GM12878 (cell line): ENCODE measurements around the gene TEX10. TPM values are rescaled to one million over a fixed set of nuclear protein-coding genes. Genes with fewer than 3 reads are reported as not detected.

ENCODE experiments used
- ATAC-seq: fragments of 200-7000 bp; cut with Tn5 transposase; 3 replicates; pipeline ENCODE4 v1.9.1; 2020; ENCODE audit warnings: mild to moderate bottlenecking, moderate library complexity
- BruUV-seq: library from RNA; stranded (reverse); fragments of 400-500 nt; replicated peaks from 2 replicates; lab custom pipeline; 2021; lab: Mats Ljungman, UMichigan
- CTCF ChIA-PET: fragments of 300-600 bp; sonication (Branson Sonifier 250); formaldehyde crosslinking; extraction: SDS; loops from one replicate; lab custom pipeline; 2021; ENCODE audit warnings: inconsistent platforms; lab: Yijun Ruan, JAX
- POLR2A ChIA-PET: fragments of 350-600 bp; formaldehyde crosslinking; extraction: SDS; loops from one replicate; lab custom pipeline; 2021; ENCODE audit warnings: inconsistent platforms; lab: Charles Lee
- RAD21 ChIA-PET: fragments of 300-600 bp; sonication (Branson Sonifier 250); formaldehyde crosslinking; loops from one replicate; lab custom pipeline; 2023; ENCODE audit warnings: antibody characterized with exemption; ENCODE audit not compliant: unreplicated experiment; lab: Charles Lee
- SMC1A ChIA-PET: fragments of 300-600 bp; sonication (Branson Sonifier 250); formaldehyde crosslinking; loops from one replicate; lab custom pipeline; 2023; ENCODE audit not compliant: unreplicated experiment, uncharacterized antibody; lab: Charles Lee
- DNase-seq: peaks from one replicate; pipeline ENCODE4 v3.0.0-alpha.2; 2011; ENCODE audit warnings: low read depth, low spot score
- FAIRE-seq: peaks from 3 replicates; lab custom pipeline; 2011; peaks lifted over from hg19 to GRCh38; lab: Jason Lieb, UNC
- H2AFZ ChIP-seq: 2 replicates; pipeline ENCODE4 v1.6.0; 2011; ENCODE audit warnings: low read depth, low read length, control low read depth; ENCODE audit not compliant: control insufficient read depth
- H3K27ac ChIP-seq: 2 replicates; pipeline ENCODE4 v1.5.1; 2011; ENCODE audit warnings: control low read depth; ENCODE audit not compliant: control insufficient read depth, insufficient read depth
- H3K27me3 ChIP-seq, 2 experiments: replicated peaks in 1 of 2; 2 replicates each; pipeline versions ENCODE4 v1.6.0 to v1.6.1; 2011; ENCODE audit warnings: low read length in 1 of 2; ENCODE audit not compliant: control insufficient read depth in 2 of 2, insufficient read depth in 2 of 2
- H3K36me3 ChIP-seq, 2 experiments: 2 replicates each; pipeline ENCODE4 v1.5.1; 2011; ENCODE audit warnings: low read length in 1 of 2; ENCODE audit not compliant: control insufficient read depth in 2 of 2, insufficient read depth in 2 of 2
- H3K4me1 ChIP-seq: 2 replicates; pipeline ENCODE4 v1.6.1; 2011; ENCODE audit warnings: mild to moderate bottlenecking, low read length, moderate library complexity, mixed read lengths; ENCODE audit not compliant: control insufficient read depth, insufficient read depth
- H3K4me2 ChIP-seq: 2 replicates; pipeline ENCODE4 v1.6.0; 2011; ENCODE audit warnings: control low read depth; ENCODE audit not compliant: control insufficient read depth, insufficient read depth
- H3K4me3 ChIP-seq: fragments of 200-600 bp; sonication (generic); 2 replicates; pipeline ENCODE4 v1.5.1; 2016
- H3K79me2 ChIP-seq: 2 replicates; pipeline ENCODE4 v1.6.0; 2011; ENCODE audit warnings: low read length; ENCODE audit not compliant: control insufficient read depth, insufficient read depth
- H3K9ac ChIP-seq: 2 replicates; pipeline ENCODE4 v1.8.0; 2011; ENCODE audit warnings: low read length, control low read depth, mixed read lengths; ENCODE audit not compliant: control insufficient read depth, insufficient read depth
- H3K9me3 ChIP-seq: replicated peaks from 3 replicates; pipeline ENCODE4 v1.5.1; 2011; ENCODE audit warnings: mild to moderate bottlenecking, low read length; ENCODE audit not compliant: control insufficient read depth, insufficient read depth
- H4K20me1 ChIP-seq: 2 replicates; pipeline ENCODE4 v1.6.0; 2011; ENCODE audit not compliant: control insufficient read depth, insufficient read depth
- DPF2 ChIP-seq: fragments of 450-650 bp; IDR thresholded peaks from 2 replicates; pipeline ENCODE4 v1.6.1; 2017; ENCODE audit warnings: mild to moderate bottlenecking
- EGR1 ChIP-seq, 2 experiments: IDR thresholded peaks; 1 replicate in 1 of 2; 2 replicates in 1 of 2; pipeline ENCODE4 v1.6.1; 2011 to 2012; ENCODE audit warnings: low read depth in 2 of 2, low read length in 2 of 2, borderline replicate concordance in 1 of 2, mild to moderate bottlenecking in 1 of 2, moderate library complexity in 1 of 2
- GATAD2B ChIP-seq: fragments of 450-650 bp; conservative IDR thresholded peaks from 2 replicates; pipeline ENCODE4 v1.6.1; 2017; ENCODE audit warnings: low read depth, mild to moderate bottlenecking, moderate library complexity
- LARP7 ChIP-seq: fragments of 450-650 bp; IDR thresholded peaks from 2 replicates; pipeline ENCODE4 v1.6.1; 2017; ENCODE audit warnings: mild to moderate bottlenecking
- NFXL1 ChIP-seq: fragments of 450-650 bp; IDR thresholded peaks from 2 replicates; pipeline ENCODE4 v1.6.1; 2017; ENCODE audit warnings: antibody characterized with exemption, mild to moderate bottlenecking, borderline replicate concordance
- RUNX3 ChIP-seq: IDR thresholded peaks from 2 replicates; pipeline ENCODE4 v1.6.1; 2012; ENCODE audit warnings: low read length, inconsistent platforms
- WGBS: methylation state at CpG from one replicate; pipeline ENCODE4 v1.1.6; 2016; ENCODE audit warnings: low lambda C conversion rate; ENCODE audit not compliant: insufficient replicate concordance, insufficient coverage; ENCODE audit errors: missing lambda C conversion rate; 5-methylcytosine and 5-hydroxymethylcytosine counted together
- in situ Hi-C: fragments of 300-500 bp; cut with MboI; formaldehyde crosslinking; loops from 9 replicates; pipeline ENCODE4 v1.14.3; 2018; ENCODE audit warnings: mixed read lengths
- intact Hi-C: fragments of 100-400 bp; cut with micrococcal nuclease; formaldehyde crosslinking; loops from one replicate; pipeline ENCODE4 v1.14.2; 2022; ENCODE audit not compliant: unreplicated experiment
- polyA plus RNA-seq, 11 experiments: library from polyadenylated mRNA; depleted of rRNA in 4 of 11; unstranded in 6 of 11; stranded (reverse) in 5 of 11; fragments of >200 nt; fragmentation: Nextera tagmentation in 4 of 11; fragmentation: Illumina TruSeq in 1 of 11; extraction: Ambion mirVana in 4 of 11; extraction: Trizol in 1 of 11; gene quantifications; 1 replicate in 1 of 11; 2 replicates in 10 of 11; pipeline versions ENCODE4 v1.2.1 to v1.2.3, GENCODE V29; 2011 to 2016; ENCODE audit warnings: inconsistent platforms in 2 of 11, missing spikeins in 2 of 11, low read depth in 1 of 11
- total RNA-seq, 4 experiments: library from RNA; depleted of rRNA in 3 of 4; stranded (reverse); fragments of >200 nt in 3 of 4; fragmentation: Illumina TruSeq in 1 of 4; extraction: Trizol in 1 of 4; gene quantifications; 2 replicates each; pipeline versions ENCODE4 v1.2.1 to v1.2.3, GENCODE V29; 2013 to 2021
- TF ChIP-seq, protein P1 (sequence below): fragments of 450-650 bp; IDR thresholded peaks from 2 replicates; pipeline ENCODE4 v1.6.1; 2018; ENCODE audit warnings: borderline replicate concordance, mild to moderate bottlenecking; ENCODE audit not compliant: partially characterized antibody
- TF ChIP-seq, protein P2 (sequence below): IDR thresholded peaks from 2 replicates; pipeline ENCODE4 v1.6.1; 2012; ENCODE audit warnings: improper control_type of control experiment, low read depth, low read length; ENCODE audit not compliant: insufficient replicate concordance
- TF ChIP-seq, protein P3 (sequence below): fragments of 450-650 bp; IDR thresholded peaks from 2 replicates; pipeline ENCODE4 v1.6.1; 2017; ENCODE audit warnings: low read depth, mild to moderate bottlenecking, moderate library complexity

TEX10 gene
- total and polyA plus RNA-seq, 10 of the 15 experiments (the other 5 are each of a cell fraction or from before 2014, with no cell fraction given), result 17.4 to 46.6 (median 36.2) TPM

DNA sequence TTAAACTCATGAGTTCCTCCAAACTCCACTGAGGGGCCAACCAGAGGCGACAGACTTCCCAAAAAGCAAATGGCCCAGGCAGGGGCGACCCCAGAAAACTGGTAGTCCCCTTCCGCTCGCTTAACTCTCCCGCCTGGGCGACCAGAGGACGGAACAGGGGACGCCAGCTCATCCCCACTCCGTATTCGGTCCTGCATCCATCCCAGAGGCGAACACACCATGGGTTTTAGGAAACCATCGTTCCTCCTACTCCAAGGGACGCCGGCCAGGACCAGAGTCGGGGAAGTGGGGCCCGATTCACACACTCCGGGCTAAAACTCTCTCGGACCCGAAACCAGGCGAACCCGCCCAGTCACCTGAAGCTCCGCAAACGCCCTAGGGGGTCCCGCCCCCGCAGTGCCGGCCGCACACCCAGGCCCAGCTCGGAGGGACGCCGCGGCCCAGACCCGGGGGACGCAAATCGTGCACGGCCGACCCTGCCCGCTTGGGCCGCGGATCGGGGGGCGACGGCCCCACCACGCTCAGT, 478 bp downstream of the TEX10 start:
- H3K36me3 ChIP-seq, result no peaks in the 10 kb centered on the region
- FAIRE-seq (no peak), DNase-seq (no peak), ATAC-seq (peak; percentile 56)
- ChIA-PET SMC1A (interaction anchor here (1.0 to 4.5 kb wide), 3 partner anchors 27 to 86 kb away, joined by 3 to 17 read pairs (median 10); no protein-coding TSS in a partner anchor), RAD21 (interaction anchor here (0.9 to 1.5 kb wide), 3 partner anchors 8 to 27 kb away, joined by 3 to 5 read pairs (median 3); no protein-coding TSS in a partner anchor), POLR2A (interaction anchor here (0.8 to 1.1 kb wide), 4 partner anchors 9 to 287 kb away, joined by 4 to 7 read pairs (median 6); no protein-coding TSS in a partner anchor)
- no TSS peak for BruUV-seq
- in situ Hi-C loops, result no loop called here
- H3K4me1 ChIP-seq, result peaks cover 8% of the 10 kb centered on the region
- no peaks in the 10 kb centered on the region for H4K20me1 ChIP-seq
- H2AFZ ChIP-seq, result peak overlapping the region; percentile 66
- no peaks in the 10 kb centered on the region for H3K27me3 ChIP-seq
- H3K27ac ChIP-seq, result peak overlapping the region; percentile 82
- 1% methylated on average over 37 of the region's 43 CpGs for WGBS
- peak overlapping the region; percentile 93 for H3K9ac ChIP-seq
- peak overlapping the region; percentile 95 for H3K4me3 ChIP-seq
- intact Hi-C loops, result loop anchor here (5.0 kb wide), 2 partner anchors 60 to 75 kb away; partner anchors contain the start of gene MSANTD3
- no peaks in the 10 kb centered on the region; the same call in 2 of the 3 replicates for H3K9me3 ChIP-seq
- H3K79me2 ChIP-seq, result peaks cover 63% of the 10 kb centered on the region
- 0 out of 2 replicates have a peak, but pooled peaks have one; percentile 31 for TF ChIP-seq NFXL1
- peak in 1 of 2 experiments; percentile 93; a peak in 2 of 3 replicates for TF ChIP-seq EGR1 (IDR thresholded peaks at IDR 0.05; ENCODE audit: borderline replicate concordance in 1 of 2, low read depth in 2 of 2, low read length in 2 of 2)
- TF ChIP-seq LARP7, result peak; percentile 50; the same call in 1 of the 2 replicates
- TF ChIP-seq DPF2, result 0 out of 2 replicates have a peak, but pooled peaks have one; percentile 68
- TF ChIP-seq, protein P1, sequence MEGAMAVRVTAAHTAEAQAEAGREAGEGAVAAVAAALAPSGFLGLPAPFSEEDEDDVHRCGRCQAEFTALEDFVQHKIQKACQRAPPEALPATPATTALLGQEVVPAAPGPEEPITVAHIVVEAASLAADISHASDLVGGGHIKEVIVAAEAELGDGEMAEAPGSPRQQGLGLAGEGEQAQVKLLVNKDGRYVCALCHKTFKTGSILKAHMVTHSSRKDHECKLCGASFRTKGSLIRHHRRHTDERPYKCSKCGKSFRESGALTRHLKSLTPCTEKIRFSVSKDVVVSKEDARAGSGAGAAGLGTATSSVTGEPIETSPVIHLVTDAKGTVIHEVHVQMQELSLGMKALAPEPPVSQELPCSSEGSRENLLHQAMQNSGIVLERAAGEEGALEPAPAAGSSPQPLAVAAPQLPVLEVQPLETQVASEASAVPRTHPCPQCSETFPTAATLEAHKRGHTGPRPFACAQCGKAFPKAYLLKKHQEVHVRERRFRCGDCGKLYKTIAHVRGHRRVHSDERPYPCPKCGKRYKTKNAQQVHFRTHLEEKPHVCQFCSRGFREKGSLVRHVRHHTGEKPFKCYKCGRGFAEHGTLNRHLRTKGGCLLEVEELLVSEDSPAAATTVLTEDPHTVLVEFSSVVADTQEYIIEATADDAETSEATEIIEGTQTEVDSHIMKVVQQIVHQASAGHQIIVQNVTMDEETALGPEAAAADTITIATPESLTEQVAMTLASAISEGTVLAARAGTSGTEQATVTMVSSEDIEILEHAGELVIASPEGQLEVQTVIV, result no peak
- TF ChIP-seq, protein P2, sequence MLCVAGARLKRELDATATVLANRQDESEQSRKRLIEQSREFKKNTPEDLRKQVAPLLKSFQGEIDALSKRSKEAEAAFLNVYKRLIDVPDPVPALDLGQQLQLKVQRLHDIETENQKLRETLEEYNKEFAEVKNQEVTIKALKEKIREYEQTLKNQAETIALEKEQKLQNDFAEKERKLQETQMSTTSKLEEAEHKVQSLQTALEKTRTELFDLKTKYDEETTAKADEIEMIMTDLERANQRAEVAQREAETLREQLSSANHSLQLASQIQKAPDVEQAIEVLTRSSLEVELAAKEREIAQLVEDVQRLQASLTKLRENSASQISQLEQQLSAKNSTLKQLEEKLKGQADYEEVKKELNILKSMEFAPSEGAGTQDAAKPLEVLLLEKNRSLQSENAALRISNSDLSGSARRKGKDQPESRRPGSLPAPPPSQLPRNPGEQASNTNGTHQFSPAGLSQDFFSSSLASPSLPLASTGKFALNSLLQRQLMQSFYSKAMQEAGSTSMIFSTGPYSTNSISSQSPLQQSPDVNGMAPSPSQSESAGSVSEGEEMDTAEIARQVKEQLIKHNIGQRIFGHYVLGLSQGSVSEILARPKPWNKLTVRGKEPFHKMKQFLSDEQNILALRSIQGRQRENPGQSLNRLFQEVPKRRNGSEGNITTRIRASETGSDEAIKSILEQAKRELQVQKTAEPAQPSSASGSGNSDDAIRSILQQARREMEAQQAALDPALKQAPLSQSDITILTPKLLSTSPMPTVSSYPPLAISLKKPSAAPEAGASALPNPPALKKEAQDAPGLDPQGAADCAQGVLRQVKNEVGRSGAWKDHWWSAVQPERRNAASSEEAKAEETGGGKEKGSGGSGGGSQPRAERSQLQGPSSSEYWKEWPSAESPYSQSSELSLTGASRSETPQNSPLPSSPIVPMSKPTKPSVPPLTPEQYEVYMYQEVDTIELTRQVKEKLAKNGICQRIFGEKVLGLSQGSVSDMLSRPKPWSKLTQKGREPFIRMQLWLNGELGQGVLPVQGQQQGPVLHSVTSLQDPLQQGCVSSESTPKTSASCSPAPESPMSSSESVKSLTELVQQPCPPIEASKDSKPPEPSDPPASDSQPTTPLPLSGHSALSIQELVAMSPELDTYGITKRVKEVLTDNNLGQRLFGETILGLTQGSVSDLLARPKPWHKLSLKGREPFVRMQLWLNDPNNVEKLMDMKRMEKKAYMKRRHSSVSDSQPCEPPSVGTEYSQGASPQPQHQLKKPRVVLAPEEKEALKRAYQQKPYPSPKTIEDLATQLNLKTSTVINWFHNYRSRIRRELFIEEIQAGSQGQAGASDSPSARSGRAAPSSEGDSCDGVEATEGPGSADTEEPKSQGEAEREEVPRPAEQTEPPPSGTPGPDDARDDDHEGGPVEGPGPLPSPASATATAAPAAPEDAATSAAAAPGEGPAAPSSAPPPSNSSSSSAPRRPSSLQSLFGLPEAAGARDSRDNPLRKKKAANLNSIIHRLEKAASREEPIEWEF, result no peak
- TF ChIP-seq, protein P3, sequence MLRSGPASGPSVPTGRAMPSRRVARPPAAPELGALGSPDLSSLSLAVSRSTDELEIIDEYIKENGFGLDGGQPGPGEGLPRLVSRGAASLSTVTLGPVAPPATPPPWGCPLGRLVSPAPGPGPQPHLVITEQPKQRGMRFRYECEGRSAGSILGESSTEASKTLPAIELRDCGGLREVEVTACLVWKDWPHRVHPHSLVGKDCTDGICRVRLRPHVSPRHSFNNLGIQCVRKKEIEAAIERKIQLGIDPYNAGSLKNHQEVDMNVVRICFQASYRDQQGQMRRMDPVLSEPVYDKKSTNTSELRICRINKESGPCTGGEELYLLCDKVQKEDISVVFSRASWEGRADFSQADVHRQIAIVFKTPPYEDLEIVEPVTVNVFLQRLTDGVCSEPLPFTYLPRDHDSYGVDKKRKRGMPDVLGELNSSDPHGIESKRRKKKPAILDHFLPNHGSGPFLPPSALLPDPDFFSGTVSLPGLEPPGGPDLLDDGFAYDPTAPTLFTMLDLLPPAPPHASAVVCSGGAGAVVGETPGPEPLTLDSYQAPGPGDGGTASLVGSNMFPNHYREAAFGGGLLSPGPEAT, result 0 out of 2 replicates have a peak, but pooled peaks have one; percentile 23
- no peak for TF ChIP-seq RUNX3
- peak; percentile 89; the same call in 1 of the 2 replicates for TF ChIP-seq GATAD2B
- TF ChIP-seq, all 136 proteins: peak for 6
- CTCF ChIA-PET, result interaction anchor here (0.5 to 3.9 kb wide), 7 partner anchors 8 to 249 kb away, joined by 3 to 29 read pairs (median 3); partner anchors contain the start of gene MSANTD3
- H3K4me2 ChIP-seq, result peak overlapping the region; percentile 49
